ENCODE results near the gene DHRS11.

The DHRS11 gene, protein sequence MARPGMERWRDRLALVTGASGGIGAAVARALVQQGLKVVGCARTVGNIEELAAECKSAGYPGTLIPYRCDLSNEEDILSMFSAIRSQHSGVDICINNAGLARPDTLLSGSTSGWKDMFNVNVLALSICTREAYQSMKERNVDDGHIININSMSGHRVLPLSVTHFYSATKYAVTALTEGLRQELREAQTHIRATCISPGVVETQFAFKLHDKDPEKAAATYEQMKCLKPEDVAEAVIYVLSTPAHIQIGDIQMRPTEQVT

DNA sequence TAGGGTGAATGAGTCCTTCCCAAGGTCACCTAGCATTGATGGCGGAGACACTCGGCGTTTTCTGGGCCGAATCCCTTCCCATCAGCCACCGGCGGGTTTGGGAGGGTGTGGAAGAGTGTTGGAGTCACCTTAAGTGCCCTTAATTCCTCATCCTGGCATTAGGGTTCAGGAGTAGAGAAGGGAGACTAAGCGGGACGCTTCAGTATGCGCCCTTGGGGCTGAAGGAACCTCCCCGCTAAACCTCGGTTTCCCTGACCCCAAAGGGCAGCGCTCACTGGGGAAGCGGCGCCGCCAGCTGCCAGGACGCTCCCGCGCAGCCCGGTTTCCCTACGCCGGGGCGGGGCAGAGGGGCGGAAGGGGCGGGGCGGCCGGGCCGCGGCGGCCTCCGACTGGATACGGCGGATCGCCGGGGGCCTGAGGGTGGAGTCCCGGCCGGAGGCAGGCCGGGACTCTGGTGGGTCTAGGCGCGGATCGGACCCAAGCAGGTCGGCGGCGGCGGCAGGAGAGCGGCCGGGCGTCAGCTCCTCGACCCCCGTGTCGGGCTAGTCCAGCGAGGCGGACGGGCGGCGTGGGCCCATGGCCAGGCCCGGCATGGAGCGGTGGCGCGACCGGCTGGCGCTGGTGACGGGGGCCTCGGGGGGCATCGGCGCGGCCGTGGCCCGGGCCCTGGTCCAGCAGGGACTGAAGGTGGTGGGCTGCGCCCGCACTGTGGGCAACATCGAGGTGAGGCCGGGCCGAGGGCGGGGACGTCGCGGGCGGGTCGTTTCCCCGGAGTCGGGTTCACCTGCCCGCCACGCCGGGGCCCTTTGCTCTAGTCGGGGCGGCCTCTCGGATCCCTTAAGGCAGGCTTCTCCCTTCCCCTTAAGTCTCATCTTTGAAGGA lies at the start of gene DHRS11:
Gene DHRS11, plus strand, starts transcription at position 446 of the 882 bp plus-strand sequence. Its CDS starts 131 bp downstream, at position 577.
- peak; percentile 70 for DNase-seq (ENCODE audit: low spot score)

DNA sequence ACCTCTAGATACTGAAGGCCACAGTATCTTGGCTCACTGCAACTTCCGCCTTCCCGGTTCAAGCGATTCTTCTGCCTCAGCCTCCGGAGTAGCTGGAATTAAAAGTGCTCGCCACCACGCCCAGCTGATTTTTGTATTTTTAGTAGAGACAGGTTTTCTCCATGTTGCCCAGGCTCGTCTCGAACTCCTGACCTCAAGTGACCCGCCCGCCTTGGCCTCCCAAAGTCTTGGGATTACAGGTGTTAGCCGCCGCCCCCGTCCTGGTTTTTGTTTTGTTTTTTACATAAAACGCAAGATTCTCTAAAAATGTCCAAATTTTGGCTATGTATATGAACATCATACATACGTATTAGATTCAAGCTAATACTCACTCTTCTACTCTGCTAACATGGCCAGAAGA lies 48.9 kb upstream of the DHRS11 start:
- DNase-seq (ENCODE audit: low spot score), result no peak

DNA sequence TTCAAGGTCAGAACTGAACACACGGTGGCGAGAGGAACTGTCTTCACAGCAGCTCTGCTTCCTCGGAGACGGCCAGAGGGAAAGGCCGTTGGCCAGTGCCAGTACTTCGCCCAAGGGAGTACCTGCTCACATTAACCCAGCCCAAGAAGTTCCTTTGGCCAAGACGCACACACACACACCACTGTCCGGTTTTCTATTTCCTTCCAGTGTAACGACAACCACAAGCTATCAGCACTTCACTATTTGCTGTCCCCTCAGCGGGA lies 47.7 kb upstream of the DHRS11 start:
- DNase-seq (ENCODE audit: low spot score), result peak; percentile 61

DNA sequence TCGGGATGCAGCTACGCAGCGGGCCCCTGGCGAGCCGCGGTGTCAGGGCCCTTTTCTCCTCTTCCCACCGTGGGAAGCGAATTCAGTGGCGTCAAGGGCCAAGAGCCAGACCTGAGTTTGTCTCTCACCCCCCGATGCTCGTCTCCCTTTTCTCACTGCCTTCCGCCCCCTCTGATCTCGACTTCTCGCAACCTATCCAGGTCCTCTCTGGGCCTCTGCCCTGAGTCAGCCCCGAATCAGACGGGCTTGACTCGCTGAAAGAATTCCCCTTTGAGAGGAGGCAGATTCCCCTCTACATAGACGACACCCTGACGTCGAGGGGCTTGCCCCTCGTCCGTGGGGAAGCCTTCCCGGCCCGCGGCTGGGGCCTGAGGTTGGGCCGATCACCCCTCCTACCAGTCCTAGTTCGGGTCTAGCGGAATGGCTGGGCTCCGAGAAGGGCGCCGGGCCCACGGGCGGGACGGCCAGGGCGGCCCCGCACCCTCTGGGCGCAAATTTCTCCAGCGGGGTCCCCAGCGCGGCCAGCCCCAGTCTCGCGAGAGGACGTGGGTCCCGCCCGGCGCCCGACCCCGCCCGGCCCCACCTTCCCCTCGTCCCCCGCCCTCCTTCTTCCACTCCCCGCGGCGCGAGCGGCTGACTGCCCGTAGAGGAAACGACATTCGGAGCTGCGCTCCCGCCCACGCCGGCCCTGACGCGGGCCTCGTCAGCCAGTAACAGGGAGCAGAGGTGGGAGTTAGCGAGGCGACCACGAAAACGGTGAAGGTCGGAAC lies 47.2 kb upstream of the DHRS11 start, which contains the start of gene GGNBP2:
Gene GGNBP2, plus strand, starts transcription at position 613 of the 770 bp plus-strand sequence. CDS start 806 bp downstream, outside the sequence.
- DNase-seq (ENCODE audit: low spot score), result peak; percentile 87

DNA sequence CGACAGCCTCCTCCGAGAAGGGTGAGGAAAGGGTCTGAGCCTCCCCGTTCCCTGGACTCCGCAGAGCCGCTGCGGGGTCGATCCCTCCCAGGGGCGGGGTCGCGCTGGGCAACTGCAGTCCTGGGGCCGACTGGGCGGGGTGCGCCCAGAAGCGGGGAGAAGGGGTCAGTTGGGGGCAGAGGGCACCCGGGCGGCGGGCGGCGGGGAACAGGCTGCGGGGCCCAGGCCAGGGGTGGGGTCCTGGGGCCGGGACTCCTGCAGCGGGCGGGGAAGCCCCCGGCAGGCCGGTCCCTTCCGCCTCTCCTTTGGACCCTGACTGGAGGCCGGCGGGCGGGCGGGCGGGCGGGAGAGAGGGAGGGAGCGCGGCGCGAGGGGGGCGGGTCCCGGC lies 46.6 kb upstream of the DHRS11 start:
- no peak for DNase-seq (ENCODE audit: low spot score)

DNA sequence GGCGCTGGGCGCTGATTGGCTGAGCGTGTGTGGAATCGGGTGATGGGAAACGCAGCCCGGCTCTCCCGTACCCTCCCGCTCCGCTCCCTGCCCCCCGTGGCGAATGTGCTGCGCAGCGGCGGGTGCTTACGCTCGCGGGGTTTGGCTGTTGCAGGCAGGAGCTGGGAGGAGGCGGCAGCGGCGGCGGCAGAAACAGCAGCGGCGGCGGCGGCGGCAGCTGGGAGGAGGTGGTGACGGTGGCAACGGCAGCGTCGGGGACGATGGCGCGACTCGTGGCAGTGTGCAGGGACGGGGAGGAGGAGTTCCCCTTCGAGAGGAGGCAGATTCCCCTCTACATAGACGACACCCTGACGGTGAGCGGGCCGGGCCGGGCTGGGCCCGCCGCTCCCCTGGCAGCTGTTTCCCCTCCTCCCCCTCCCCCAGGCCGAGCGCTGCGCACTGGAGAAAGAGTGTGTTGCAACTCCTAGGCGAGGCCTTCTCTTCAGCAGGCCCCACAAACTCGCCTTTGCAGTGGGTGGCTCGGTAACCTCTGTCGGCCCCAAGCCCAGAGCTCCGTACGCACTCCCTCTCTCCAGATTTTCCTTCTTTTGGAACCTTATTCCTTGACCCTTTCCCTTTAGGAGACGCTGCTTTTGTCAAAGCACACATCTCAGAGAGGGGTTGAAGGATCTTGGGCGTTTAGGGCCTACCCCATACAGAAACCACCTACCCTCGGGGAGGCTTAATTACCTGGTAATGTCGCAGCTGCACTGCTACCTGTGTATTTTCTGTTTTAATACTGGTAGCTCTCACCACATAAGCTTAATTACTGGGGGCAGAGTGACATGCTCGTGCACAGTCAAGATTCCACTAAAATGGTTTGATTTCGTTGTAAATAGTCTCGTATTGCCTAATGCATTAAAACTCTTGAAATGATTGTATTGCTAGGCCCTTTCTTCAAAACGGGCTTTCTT lies 45.9 kb upstream of the DHRS11 start:
- peak; percentile 95 for DNase-seq (ENCODE audit: low spot score)

DNA sequence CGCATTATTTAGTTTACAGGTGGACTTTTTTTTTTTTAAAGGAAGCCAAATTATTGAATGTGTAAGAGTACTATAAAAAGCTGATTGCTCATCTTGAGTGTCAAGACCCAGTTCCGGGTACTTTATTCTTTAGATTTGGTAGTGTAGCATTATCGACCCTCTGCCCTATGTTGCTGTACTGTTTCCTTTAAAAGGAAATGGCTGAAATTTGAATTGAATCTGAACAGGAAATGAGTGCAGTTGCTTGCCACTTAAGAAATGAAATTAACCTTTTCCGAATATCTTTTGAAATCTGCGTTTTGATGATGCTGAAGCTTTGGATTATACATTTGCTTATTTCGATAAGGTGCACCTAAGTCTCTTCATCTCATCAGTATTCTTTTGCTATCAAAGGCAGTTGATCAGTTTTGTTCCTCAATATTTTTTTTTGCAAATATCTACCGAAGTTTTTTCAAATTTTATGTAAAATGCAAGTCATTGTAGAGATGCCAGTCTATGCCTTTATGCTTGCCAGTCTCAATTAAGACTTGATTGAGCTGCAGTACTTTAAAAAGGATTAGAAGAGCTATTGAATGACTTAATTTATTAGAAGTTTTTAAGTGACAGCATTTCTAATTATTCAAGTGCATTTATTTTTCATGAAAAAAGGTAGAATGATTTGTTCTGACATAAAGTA lies 45.1 kb upstream of the DHRS11 start:
- DNase-seq (ENCODE audit: low spot score), result peak; percentile 28

DNA sequence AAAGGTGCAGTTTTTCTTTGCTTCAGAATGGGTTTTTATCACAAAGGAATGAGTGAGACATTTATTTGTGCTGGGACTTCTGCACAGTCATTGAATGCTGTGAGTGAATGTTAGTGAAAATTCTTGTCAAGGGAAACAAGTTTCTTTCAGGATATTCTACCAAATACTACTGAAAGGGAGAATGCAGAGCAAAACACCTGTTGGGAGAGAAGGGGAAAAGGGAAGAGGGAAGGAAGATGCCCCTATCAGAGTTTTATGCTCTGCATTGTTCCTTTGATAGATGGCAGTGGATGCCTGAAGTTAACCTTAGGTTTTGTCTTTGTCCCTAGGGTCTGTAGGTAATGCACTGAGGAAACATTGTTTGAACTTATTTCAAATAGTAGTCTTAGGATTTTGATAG lies 43.9 kb upstream of the DHRS11 start:
- DNase-seq (ENCODE audit: low spot score), result no peak

DNA sequence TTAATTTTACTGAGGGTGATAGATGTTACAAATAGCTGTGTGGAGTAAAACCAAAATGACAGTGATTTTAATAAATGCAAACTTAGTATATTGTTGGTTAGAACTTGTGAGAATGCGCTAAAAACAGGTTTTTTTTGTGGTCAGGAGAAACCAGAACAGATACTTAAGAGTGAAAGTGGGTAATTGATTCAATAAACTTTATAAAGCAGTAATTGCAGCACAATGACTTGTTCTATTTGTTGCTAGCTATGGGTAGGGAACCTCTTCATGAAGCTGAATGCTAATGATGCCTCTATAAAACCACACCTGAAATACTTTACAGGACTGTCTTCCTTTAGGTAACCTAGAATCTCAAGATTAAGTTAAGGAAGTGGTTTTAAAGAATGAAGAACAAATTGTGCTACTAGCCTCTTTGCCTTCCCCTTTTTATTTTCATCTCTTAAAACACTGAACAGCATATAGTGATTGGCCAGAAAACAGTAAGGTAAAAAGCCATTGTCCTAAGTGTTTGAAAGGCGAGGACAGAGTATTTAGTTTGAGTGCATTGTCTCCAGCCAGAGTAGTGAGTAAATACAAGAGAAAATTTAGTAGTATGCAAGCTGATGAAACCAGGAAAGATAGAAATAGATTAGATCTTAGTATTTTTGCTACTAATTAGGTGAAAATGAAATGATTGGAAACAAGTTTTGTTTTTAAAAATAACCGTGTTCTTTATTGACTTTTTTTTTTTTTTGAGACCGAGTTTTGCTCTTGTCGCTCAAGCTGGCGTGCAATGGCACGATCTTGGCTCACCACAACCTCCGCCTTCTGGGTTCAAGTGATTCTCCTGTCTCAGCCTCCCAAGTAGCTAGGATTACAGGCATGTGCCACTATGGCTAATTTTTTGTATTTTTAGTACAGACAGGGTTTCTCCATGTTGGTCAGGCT lies 40.9 kb upstream of the DHRS11 start:
- DNase-seq (ENCODE audit: low spot score), result no peak

DNA sequence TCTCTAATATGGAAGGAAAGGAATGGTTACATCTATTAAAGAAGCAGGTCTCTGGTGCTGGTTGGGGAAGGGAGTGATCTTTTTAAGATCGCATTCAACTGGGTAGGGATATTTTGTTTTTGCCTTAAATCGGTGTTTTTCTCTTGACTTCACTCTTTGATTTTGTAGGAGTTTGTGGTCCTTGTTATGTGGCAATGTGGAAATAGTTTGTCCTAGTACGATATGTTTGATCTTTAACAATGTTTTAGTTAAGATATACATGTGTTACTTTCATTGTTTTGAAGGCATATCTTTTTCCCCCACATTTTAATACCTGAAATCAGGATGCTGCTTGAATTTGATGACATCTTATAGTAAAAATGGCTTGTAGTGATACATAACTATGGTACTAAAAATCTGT lies 38.2 kb upstream of the DHRS11 start:
- no peak for DNase-seq (ENCODE audit: low spot score)

DNA sequence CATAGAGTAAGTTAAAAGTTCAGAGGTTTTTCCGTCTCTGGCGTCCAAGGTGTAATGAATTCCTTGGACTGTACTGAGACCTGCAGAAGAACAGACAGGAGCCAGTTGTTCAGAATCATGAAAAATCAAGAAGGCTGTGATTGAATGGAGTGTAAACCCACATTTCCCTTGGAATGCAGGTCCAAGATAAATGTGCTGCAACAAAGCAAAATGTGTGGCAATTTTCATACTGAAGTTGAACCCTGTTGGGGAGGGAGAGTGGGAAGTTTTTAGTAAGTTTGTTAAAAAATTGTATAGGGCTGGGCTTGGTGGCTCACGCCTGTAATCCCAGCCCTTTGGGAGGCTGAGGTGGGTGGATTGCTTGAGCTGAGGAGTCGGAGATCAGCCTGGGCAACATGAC lies 25.6 kb upstream of the DHRS11 start:
- DNase-seq (ENCODE audit: low spot score), result no peak

DNA sequence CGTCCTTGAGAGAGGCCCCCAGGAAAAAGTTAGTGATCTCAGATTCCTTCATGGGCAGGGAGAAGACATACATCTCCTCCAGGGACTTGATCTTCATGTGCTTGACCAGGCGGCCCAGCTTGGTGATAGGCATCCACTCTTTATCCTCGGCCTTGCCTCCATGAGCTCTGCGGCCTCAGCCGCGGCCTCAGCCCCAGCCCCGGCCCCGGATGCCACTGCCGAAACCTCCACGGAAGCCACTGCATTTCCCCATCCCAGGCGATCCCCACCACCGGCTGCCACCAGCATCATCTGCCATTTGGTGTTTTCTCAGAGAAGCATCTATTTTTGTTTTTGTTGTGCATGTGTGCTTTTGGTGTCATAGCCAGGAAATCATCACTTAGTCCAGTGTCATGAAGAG lies 16.7 kb upstream of the DHRS11 start:
- no peak for DNase-seq (ENCODE audit: low spot score)

DNA sequence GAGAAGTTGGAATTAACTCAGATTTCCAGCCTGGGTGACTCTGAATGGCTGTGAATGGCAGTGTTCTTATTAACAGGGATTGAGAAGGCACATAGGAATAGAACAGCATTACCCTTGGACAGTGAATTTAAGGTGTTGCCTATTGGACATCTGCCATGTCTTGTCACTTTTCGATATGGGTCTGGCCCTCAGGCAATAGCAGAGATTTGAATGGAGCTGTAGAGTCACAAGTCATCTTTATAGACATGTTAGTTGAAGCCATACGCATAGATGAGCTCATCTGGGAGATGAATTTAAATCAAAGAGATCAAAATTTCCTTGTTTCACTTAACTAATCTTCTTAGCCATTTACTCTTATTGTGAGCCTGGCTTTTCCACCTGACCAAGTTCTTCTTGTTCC lies 14.9 kb upstream of the DHRS11 start:
- DNase-seq (ENCODE audit: low spot score), result no peak

DNA sequence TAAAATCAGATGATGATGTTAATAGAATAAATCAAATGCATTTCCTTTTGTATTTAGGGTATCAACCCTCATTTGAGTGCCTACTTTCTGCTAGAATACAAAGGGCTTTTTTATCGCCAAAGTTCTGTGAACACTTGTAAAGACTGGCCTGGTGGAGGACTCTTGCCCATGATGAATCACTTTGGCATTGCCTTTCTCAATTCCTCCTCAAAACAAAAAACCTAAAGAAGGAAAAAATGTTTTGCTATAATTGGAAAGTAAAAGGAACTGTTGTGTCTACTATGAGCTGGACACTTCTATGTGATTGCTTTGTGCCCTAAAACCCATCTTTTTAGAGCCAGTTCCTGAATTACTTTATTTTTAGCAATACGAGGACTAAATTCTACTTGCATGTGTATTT lies 13.0 kb upstream of the DHRS11 start:
- DNase-seq (ENCODE audit: low spot score), result no peak

DNA sequence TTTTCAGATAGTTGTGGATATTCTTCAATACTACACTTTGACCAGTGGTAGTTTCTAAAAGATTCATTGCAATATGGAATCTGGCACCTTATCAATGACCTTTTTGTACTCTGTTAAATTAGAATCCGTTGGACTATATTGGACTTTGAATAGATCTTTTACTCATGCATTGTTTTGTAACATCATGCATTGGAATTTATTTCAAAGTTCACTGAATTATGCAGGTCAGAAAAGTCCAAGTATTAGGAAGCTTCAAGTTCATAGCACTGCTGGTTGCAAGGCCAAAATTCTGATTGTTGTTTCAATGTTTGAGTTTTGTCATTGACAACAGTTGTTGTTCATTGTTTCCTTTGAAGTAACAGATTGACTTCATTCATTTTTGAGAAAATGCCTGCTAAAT lies 7.9 kb upstream of the DHRS11 start:
- DNase-seq (ENCODE audit: low spot score), result no peak

DNA sequence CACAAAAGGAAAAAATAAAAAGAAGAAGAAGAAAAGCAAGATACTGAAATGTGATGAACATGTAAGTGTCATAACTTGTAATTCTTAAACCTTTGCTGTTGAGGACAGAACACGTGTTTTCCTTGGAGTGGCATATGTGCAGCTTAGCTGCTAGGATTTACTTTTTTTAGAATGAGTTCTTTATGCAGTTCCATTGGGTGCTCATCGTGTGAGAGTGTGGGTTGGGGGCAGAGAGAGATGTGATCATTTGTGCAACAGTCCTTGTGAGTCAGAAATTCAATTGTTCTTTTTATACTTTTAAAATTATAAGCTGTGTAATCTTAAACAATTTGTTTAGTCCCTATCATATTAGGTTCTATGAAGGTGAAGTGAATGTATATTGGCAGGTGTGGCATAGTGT lies 5.5 kb upstream of the DHRS11 start:
- no peak for DNase-seq (ENCODE audit: low spot score)

DNA sequence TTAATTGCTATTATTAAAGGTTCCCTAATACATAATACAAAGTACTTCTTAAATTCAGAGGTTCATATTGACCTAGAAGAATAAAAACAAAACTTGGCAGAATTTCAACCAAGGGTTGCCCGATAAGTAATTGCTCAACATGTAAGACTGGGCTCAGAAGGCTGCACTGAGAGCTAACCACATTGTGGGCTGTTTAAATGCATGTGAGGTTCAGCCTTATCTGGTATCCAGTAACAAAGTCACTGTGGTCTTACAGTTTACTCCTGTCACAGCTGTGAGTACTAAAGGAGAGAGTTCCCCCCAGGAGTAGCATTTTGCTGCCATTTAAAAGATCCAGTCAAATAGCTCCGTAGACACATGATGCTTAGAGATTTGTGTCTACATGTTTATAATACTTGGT lies 1.6 kb upstream of the DHRS11 start:
- DNase-seq (ENCODE audit: low spot score), result no peak

DNA sequence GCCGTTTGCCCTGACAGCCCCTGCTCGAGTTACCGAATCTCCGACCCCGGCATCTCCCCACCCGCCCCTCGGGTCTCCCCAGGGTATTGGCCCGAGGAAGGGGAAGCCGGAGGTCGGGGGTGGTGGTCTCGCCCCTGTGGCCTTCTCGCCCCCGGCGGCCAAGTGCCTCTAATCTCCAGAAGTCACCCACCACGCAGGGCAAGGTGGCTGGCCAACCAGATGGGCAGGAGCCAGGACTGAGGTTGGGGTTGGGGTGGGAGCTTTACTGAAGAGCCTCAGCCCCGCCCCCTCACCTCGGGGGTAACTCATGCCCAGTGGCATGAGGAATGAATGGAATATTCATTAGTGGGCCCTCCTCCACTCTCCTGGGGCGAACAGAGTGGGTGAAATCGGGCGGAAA lies 637 bp downstream of the DHRS11 start:
- no peak for DNase-seq (ENCODE audit: low spot score)

DNA sequence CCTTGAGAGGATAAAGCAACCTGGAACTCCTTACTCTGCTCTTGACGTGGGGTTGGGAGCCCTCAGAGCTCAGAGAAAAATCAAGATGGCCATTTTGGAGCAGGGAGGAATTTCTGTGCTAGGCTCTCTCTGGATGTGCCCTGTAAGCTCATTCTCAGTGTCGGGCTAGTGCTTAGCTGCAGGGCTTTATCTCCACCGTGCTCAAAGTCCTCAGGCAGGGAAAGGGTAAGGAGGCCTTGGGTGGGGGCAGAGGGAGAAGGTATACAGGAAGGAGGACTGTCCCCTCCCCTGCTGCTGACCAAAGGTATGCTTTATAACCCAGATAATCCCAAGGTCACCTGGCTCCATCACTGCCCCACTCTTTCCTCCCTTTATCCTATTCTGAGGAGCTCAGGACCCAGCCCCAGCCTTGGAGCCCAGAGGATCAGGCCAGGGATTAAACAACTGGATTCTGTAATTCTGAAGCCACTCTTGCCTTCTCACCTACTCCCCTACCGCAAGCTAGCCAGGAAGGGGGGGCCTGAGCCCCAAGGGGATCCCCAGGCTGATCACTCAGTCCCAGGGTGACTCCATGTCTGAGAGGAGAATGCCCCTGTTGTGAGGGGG lies 1.1 kb downstream of the DHRS11 start:
- DNase-seq (ENCODE audit: low spot score), result no peak

All from hematopoietic multipotent progenitor cell treated with erythropoietin and hydrocortisone succinate and interleukin-3 and kit ligand, for 17 days (in vitro differentiated cells).